ENCODE results near the gene ZNF692.

DNA sequence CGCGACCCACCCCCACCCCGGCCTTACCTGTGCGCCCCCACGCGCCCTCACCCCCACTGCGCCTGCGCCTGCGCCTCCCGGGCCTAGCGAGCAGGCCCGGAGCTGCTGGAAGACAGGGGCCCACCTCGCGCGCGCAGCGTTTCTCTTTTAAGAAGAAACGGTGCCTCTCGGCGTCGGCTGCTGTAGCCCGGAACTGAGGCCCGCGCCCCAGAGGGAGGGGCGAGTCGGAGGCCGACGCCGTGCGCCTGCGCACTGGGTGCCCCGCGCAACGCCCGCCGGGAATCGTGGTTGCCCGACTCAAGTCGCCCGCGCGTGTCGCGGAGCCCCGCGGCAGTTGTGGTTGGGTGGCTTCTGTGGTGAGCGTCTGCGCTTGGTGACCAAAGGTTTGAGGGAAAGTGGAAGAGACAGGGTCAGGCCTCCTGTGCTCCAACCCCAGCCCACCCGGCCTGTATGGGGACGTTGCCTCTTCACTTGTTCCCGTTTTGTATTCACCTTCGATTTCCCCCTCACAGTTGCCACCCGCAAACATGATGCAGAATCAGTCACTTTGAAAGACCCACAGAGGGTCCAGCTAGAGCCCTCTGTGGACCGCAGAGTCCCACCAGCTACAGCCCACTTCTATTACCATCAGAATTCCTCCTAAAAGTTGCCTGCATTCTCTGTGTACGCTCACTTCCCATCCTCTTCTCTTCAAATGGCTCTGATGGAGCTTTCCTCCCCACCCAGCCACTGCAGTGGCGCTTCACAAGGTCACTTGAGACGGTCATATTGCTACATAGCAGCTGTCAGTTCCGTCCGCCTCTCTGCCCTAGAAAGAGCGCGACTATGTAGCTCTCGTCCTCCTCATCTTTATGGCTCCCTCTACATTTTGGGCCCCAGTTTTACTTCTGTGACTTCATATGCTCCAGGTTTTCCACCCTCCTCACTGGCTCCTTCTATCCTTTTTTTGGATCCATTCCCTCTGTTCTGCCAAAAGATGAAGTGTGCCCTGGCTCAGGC, at the start of gene ZNF692:
- TF ChIP-seq ZNF562 (CRISPR knock-in tag; IDR thresholded peaks at IDR 0.05; ENCODE audit: borderline replicate concordance) (no peak), POLR2A (IDR thresholded peaks at IDR 0.05; ENCODE audit: insufficient read depth in 1 of 2, low read depth in 2 of 2, low read length in 2 of 2) (no peak; a peak in 1 of 4 replicates), HMG20A (CRISPR knock-in tag; IDR thresholded peaks at IDR 0.05; ENCODE audit: borderline replicate concordance) (no peak), FOSL1 (CRISPR knock-in tag; IDR thresholded peaks at IDR 0.05; ENCODE audit: borderline replicate concordance) (no peak), ZZZ3 (CRISPR knock-in tag; IDR thresholded peaks at IDR 0.05; ENCODE audit: borderline replicate concordance) (no peak; the same call in 1 of the 2 replicates), ZNF224 (CRISPR knock-in tag; IDR thresholded peaks at IDR 0.05) (no peak), ZNF101 (CRISPR knock-in tag; IDR thresholded peaks at IDR 0.05; ENCODE audit: borderline replicate concordance, low read depth) (no peak; the same call in 1 of the 2 replicates), ZNF230 (CRISPR knock-in tag; IDR thresholded peaks at IDR 0.05) (peak; percentile 24; the same call in 1 of the 2 replicates)
- TF ChIP-seq, protein P1, sequence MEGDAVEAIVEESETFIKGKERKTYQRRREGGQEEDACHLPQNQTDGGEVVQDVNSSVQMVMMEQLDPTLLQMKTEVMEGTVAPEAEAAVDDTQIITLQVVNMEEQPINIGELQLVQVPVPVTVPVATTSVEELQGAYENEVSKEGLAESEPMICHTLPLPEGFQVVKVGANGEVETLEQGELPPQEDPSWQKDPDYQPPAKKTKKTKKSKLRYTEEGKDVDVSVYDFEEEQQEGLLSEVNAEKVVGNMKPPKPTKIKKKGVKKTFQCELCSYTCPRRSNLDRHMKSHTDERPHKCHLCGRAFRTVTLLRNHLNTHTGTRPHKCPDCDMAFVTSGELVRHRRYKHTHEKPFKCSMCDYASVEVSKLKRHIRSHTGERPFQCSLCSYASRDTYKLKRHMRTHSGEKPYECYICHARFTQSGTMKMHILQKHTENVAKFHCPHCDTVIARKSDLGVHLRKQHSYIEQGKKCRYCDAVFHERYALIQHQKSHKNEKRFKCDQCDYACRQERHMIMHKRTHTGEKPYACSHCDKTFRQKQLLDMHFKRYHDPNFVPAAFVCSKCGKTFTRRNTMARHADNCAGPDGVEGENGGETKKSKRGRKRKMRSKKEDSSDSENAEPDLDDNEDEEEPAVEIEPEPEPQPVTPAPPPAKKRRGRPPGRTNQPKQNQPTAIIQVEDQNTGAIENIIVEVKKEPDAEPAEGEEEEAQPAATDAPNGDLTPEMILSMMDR (CRISPR knock-in tag; IDR thresholded peaks at IDR 0.05) = no peak

Measured in HepG2 (cell line).